ENCODE measurements around the gene HOXC9.

The HOXC9 gene

GRCh38 chr12:54005853-54006558 lies 6.0 kb downstream of the HOXC9 start:
- peak; percentile 90 for TF ChIP-seq CTCF (IDR thresholded peaks at IDR 0.05; ENCODE audit: insufficient read depth, missing control alignments)
- DNase-seq (ENCODE audit: insufficient read length, low spot score) (peak; percentile 68), FAIRE-seq (no peak)

DNA sequence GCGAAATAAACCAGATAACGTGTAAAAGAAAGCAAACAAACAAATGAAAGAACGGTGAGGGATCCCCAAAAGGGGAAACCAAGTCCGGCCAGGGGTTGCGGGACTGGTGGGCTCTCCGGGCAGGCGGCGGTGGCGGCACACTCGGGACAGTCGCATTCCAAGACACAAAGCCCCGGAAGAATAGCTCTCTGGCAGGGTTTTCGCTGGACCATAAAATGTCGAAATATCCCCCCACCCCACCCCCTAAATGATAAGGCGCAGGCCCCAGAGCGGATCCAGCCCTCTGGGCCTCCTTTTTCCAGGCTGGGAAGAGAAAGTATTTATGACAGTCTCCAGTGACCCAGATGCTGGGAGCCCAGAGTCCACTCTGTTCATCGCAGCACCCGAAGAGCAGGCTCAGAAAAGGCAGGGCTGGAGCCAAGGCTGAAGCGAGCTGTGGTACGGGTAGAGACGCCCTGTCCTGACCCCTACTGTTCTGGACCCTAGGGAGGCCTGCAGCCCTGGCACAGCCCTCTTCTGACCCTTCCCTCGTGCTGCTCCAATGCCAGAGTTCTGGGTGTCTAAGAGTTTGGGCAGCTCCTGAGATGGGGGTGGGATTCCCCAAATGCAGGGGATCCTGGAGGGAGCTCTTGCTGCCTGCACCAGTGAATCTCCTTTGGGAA lies 6.7 kb downstream of the HOXC9 start:
- FAIRE-seq, result no peak
- no peak for DNase-seq (ENCODE audit: insufficient read length, low spot score)
- TF ChIP-seq CTCF (IDR thresholded peaks at IDR 0.05; ENCODE audit: insufficient read depth, missing control alignments), result no peak

GRCh38 chr12:54007538-54008259 lies 7.7 kb downstream of the HOXC9 start:
- DNase-seq (ENCODE audit: insufficient read length, low spot score) (no peak), FAIRE-seq (no peak)
- no peak for TF ChIP-seq CTCF (IDR thresholded peaks at IDR 0.05; ENCODE audit: insufficient read depth, missing control alignments)

DNA sequence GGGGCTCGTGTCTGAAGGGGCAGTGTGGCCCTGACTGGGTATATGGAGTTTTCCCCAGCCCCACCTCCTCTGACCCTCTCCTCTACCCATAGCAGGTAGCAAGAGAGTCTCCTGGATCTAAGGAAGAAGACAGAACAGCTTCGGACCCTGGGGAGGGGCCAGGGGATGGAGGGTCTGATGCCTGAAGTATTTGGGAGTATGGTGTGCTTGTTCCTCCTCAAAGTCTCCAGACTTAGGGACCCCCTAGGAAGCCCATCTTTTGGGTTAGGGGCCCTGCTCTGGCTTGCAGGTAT lies 8.2 kb downstream of the HOXC9 start:
- TF ChIP-seq CTCF (IDR thresholded peaks at IDR 0.05; ENCODE audit: insufficient read depth, missing control alignments), result no peak
- no peak for DNase-seq (ENCODE audit: insufficient read length, low spot score)
- FAIRE-seq, result no peak

GRCh38 chr12:54009171-54010052 lies 9.5 kb downstream of the HOXC9 start:
- FAIRE-seq (no peak), DNase-seq (ENCODE audit: insufficient read length, low spot score) (no peak)
- TF ChIP-seq CTCF (IDR thresholded peaks at IDR 0.05; ENCODE audit: insufficient read depth, missing control alignments), result no peak

DNA sequence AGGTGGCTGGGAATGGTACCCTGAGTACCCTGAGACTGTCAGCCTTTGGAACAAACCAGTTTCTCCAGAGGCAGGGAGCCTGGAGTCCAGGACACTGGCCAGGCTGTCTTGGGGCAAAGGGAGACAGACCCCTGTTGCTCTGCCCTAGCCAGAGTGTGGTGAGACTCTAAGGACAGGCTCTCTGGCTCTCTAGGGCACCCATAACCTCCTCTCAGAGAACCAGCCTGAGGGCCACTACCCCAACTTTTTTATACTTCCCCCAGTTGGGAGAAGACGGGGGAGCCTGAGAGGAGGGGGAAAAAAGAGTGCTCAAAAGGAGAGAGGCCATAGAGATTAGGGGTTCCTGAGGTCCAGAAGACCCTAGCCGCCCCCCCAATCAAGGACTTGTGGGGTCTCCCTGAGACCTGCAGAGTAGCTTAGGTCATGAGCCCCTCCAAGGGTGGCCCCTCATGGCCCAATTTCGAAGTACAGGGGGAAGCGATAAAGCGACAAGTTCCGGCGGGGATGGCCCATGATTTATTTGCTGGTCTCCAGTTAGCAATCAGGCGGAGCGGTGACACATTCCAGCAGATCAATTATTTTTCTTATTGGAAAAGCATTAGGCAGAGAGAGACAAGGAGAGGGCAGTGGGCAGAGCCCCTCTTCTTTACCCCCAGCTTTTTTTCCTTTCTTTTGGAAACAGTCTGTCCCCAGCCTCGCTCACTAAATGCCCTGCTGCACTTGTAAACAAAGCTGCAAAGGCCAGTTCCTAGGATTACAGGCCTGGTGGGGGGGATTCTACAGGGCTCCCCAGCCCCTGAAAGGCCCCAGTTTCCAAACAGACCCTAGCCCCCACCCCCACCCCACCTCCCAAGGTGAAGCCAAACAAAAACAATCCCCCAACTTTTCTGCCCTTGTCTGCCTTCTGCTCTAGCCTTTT lies 10.4 kb downstream of the HOXC9 start:
- TF ChIP-seq CTCF (IDR thresholded peaks at IDR 0.05; ENCODE audit: insufficient read depth, missing control alignments), result no peak
- FAIRE-seq, result no peak
- DNase-seq (ENCODE audit: insufficient read length, low spot score), result no peak

All from D721Med (cell line).